T-helper 1 cell treated with Interleukin-12 subunit alpha and Interleukin-12 subunit beta and Interleukin-4 antibody, amounts not matched to agents 30 μg/mL and 1 μg/mL, for 36 hours (primary cell): ENCODE results near the gene LDLRAD1.
"Not testable (repeated sequence)": the region's sequence is repeated elsewhere in the genome, so short reads cannot be mapped to it uniquely, and the experiment has no call there.

Experiments
- H3K27ac Mint-ChIP-seq: one replicate; pipeline ENCODE4 v1.8.0; 2021; ENCODE audit warnings: mild to moderate bottlenecking, mixed read lengths
- H3K27me3 Mint-ChIP-seq: one replicate; pipeline ENCODE4 v1.8.0; 2021; ENCODE audit warnings: low read depth, mixed read lengths
- H3K36me3 Mint-ChIP-seq: one replicate; pipeline ENCODE4 v1.8.0; 2021; ENCODE audit warnings: low read depth, mixed read lengths
- H3K4me1 Mint-ChIP-seq: one replicate; pipeline ENCODE4 v1.8.0; 2021; ENCODE audit warnings: low read depth, mixed read lengths
- H3K4me3 Mint-ChIP-seq: one replicate; pipeline ENCODE4 v1.8.0; 2021; ENCODE audit warnings: mild to moderate bottlenecking, moderate library complexity, mixed read lengths
- H3K9me3 Mint-ChIP-seq: one replicate; pipeline ENCODE4 v1.8.0; 2021; ENCODE audit warnings: mixed read lengths

Gene LDLRAD1

GRCh38 chr1:53986458-53986857 lies 31.5 kb downstream of the LDLRAD1 start:
- H3K4me1 Mint-ChIP-seq = peaks cover 4% of the 10 kb centered on the region
- no peaks in the 10 kb centered on the region for H3K27me3 Mint-ChIP-seq
- no peak overlapping the region for H3K4me3 Mint-ChIP-seq
- H3K27ac Mint-ChIP-seq = no peak overlapping the region
- no peaks in the 10 kb centered on the region for H3K9me3 Mint-ChIP-seq
- H3K36me3 Mint-ChIP-seq = no peaks in the 10 kb centered on the region

DNA sequence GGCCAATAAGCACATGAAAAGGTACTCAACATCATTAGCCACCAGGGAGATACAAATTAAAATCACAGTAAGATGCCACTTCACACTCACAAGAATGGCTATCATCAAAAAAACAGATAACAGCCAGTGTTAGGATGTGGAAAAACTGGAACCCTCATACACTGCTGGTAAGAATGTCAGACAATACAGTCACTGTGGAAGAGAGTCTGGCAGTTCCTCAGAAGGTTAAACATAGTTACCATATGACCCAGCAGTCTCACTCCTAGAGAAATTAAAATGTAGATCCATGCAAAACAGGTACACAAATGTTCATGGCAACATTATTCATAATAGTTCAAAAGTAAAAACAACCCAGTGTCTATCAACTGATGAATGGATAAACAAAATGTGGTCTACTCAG lies 33.3 kb downstream of the LDLRAD1 start:
- H3K27ac Mint-ChIP-seq = no peak overlapping the region
- H3K27me3 Mint-ChIP-seq = no peaks in the 10 kb centered on the region
- no peak overlapping the region for H3K4me3 Mint-ChIP-seq
- peaks cover 4% of the 10 kb centered on the region for H3K4me1 Mint-ChIP-seq
- no peaks in the 10 kb centered on the region for H3K36me3 Mint-ChIP-seq
- H3K9me3 Mint-ChIP-seq = no peaks in the 10 kb centered on the region

- no peaks in the 10 kb centered on the region for H3K27me3 Mint-ChIP-seq
- H3K4me3 Mint-ChIP-seq = no peak overlapping the region
- H3K4me1 Mint-ChIP-seq = peaks cover 4% of the 10 kb centered on the region
- no peak overlapping the region for H3K27ac Mint-ChIP-seq
- no peaks in the 10 kb centered on the region for H3K36me3 Mint-ChIP-seq
- no peaks in the 10 kb centered on the region for H3K9me3 Mint-ChIP-seq
Observed at GRCh38 chr1:53982763-53983104, 35.3 kb downstream of the LDLRAD1 start.

DNA sequence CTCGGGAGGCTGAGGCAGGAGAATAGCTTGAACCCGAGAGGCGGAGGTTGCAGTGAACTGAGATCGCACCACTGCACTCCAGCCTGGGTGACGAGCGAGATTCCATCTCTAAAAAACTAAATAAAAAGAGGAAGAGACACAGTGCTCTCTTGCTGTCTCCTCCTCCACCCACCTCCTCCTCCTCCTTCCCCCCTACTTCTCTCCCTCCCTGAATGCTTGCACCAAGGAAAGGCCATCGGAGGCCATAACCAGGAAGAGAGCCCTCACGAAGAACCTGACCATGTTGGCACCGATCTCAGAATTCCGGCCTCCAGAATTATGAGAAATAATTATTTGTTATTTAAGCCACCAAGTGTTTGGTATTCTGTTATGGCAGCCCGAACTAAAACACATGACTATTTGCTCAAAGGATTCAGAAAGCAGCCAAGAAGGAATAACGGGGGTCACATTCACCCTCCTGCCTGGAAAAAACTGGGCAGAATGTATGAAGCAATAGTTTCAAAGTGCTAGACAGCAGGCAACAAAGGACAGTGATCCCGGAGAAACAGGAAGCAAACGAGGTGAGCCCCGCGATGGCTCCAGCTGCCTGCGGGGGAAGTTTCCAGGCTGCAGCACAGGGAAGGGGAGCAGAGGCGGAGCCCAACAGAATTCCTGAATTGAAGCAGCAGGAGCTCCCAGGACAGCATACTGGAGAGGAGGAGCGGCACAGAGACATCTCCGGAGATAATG lies 35.8 kb downstream of the LDLRAD1 start:
- peaks cover 2% of the 10 kb centered on the region for H3K4me1 Mint-ChIP-seq

GRCh38 chr1:53981220-53981619 lies 36.8 kb downstream of the LDLRAD1 start:
- Mint-ChIP-seq H3K9me3 (no peaks in the 10 kb centered on the region), H3K4me1 (peaks cover 2% of the 10 kb centered on the region), H3K36me3 (no peaks in the 10 kb centered on the region), H3K27ac (no peak overlapping the region), H3K4me3 (no peak overlapping the region), H3K27me3 (no peaks in the 10 kb centered on the region)

More for the DNA sequence above, 35.8 kb downstream of the LDLRAD1 start:
- no peak overlapping the region for H3K27ac Mint-ChIP-seq
- no peak overlapping the region for H3K4me3 Mint-ChIP-seq
- H3K36me3 Mint-ChIP-seq = no peaks in the 10 kb centered on the region
- H3K9me3 Mint-ChIP-seq = no peaks in the 10 kb centered on the region
- H3K27me3 Mint-ChIP-seq = no peaks in the 10 kb centered on the region

DNA sequence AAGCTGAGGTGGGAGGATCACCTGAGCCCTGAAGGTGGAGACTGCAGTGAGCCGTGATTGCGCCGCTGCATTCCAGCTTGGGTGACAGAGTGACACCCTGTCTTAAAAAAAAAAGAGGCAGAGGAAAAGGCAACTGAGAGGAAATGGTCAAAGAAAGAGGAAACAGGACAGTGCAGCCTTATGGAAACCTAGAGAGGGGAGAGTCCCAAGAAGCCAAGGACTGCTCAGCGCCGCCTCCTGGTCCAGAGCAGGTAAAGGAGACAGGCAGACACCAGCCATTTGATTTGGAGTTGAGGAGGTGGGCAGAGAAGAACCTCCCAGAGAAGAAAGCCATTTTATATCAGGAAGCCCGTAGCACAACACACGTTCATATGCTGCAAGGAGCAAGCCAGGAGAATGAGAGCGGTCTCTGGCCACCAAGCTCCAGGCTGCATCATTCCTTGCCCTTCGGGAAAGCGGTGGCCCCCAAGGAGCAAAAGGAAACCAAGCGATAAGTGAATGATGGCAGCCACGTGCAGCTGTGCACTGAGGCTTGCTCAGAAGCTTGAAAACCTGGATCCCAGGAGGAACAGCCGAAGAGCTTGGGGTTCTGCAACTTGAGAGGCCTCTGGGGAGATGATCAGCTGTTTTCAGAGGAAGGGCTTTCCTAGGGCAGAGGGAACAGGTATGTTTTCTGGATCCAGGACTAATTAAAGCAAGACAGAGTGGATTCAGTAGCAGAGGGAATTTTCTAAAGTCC lies 38.1 kb downstream of the LDLRAD1 start:
- Mint-ChIP-seq H3K36me3 (no peaks in the 10 kb centered on the region), H3K27ac (no peak overlapping the region), H3K9me3 (no peaks in the 10 kb centered on the region), H3K27me3 (no peaks in the 10 kb centered on the region), H3K4me1 (peaks cover 2% of the 10 kb centered on the region), H3K4me3 (no peak overlapping the region)

GRCh38 chr1:53975861-53976260 lies 42.1 kb downstream of the LDLRAD1 start:
- Mint-ChIP-seq H3K9me3 (no peaks in the 10 kb centered on the region), H3K36me3 (peaks cover 3% of the 10 kb centered on the region), H3K4me1 (no peaks in the 10 kb centered on the region)

GRCh38 chr1:53971718-53972117 lies 46.3 kb downstream of the LDLRAD1 start:
- Mint-ChIP-seq H3K4me3 (no peak overlapping the region), H3K9me3 (no peaks in the 10 kb centered on the region), H3K27me3 (no peaks in the 10 kb centered on the region), H3K36me3 (peaks cover 18% of the 10 kb centered on the region), H3K4me1 (no peaks in the 10 kb centered on the region), H3K27ac (no peak overlapping the region)

More at GRCh38 chr1:53975861-53976260, 42.1 kb downstream of the LDLRAD1 start:
- no peak overlapping the region for H3K27ac Mint-ChIP-seq
- no peak overlapping the region for H3K4me3 Mint-ChIP-seq
- no peaks in the 10 kb centered on the region for H3K27me3 Mint-ChIP-seq

- not testable (repeated sequence) for H3K4me1 Mint-ChIP-seq, H3K27me3 Mint-ChIP-seq, H3K27ac Mint-ChIP-seq, H3K9me3 Mint-ChIP-seq, H3K4me3 Mint-ChIP-seq
- peaks cover 25% of the 10 kb centered on the region for H3K36me3 Mint-ChIP-seq
Observed at GRCh38 chr1:53969323-53969722, 48.7 kb downstream of the LDLRAD1 start.

DNA sequence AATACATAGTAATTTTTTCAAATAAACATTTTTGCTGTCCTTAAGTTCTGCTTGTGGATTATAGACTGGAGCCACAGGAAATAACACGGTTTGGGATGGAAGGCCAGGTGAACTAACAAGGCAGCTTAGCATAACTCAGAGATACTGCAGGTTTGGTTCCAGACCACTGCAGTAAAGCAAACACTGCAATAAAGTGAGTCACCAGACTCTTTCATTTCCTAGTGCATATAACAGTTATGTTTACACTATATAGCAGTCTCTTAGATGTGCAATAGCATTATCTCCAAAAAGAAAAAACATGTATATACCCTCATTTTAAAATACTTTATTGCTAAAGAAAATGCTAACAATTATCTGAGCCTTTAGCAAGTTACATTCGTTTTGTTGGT lies 49.9 kb downstream of the LDLRAD1 start:
- Mint-ChIP-seq H3K4me1 (no peaks in the 10 kb centered on the region), H3K4me3 (no peak overlapping the region), H3K9me3 (no peaks in the 10 kb centered on the region), H3K27me3 (no peaks in the 10 kb centered on the region), H3K27ac (no peak overlapping the region), H3K36me3 (peaks cover 26% of the 10 kb centered on the region)

- no peaks in the 10 kb centered on the region for H3K27me3 Mint-ChIP-seq
- H3K4me1 Mint-ChIP-seq = no peaks in the 10 kb centered on the region
- H3K4me3 Mint-ChIP-seq = no peak overlapping the region
- no peak overlapping the region for H3K27ac Mint-ChIP-seq
- H3K9me3 Mint-ChIP-seq = no peaks in the 10 kb centered on the region
- H3K36me3 Mint-ChIP-seq = peaks cover 30% of the 10 kb centered on the region
Observed at GRCh38 chr1:53967409-53968124, 50.4 kb downstream of the LDLRAD1 start.

GRCh38 chr1:53966794-53967193 lies 51.2 kb downstream of the LDLRAD1 start:
- H3K4me3 Mint-ChIP-seq = no peak overlapping the region
- no peaks in the 10 kb centered on the region for H3K9me3 Mint-ChIP-seq
- no peaks in the 10 kb centered on the region for H3K27me3 Mint-ChIP-seq
- H3K27ac Mint-ChIP-seq = no peak overlapping the region
- no peaks in the 10 kb centered on the region for H3K4me1 Mint-ChIP-seq
- H3K36me3 Mint-ChIP-seq = peaks cover 32% of the 10 kb centered on the region

- no peaks in the 10 kb centered on the region for H3K4me1 Mint-ChIP-seq
- H3K27ac Mint-ChIP-seq = peak overlapping the region; percentile 16
- H3K4me3 Mint-ChIP-seq = no peak overlapping the region
- H3K9me3 Mint-ChIP-seq = no peaks in the 10 kb centered on the region
- H3K27me3 Mint-ChIP-seq = no peaks in the 10 kb centered on the region
- H3K36me3 Mint-ChIP-seq = peaks cover 29% of the 10 kb centered on the region
Observed at GRCh38 chr1:53964109-53964508, 53.9 kb downstream of the LDLRAD1 start.

- peaks cover 28% of the 10 kb centered on the region for H3K36me3 Mint-ChIP-seq
- no peaks in the 10 kb centered on the region for H3K9me3 Mint-ChIP-seq
- no peaks in the 10 kb centered on the region for H3K27me3 Mint-ChIP-seq
- H3K4me3 Mint-ChIP-seq = no peak overlapping the region
- no peaks in the 10 kb centered on the region for H3K4me1 Mint-ChIP-seq
- no peak overlapping the region for H3K27ac Mint-ChIP-seq
Observed at GRCh38 chr1:53963460-53963859, 54.5 kb downstream of the LDLRAD1 start.

- no peaks in the 10 kb centered on the region for H3K9me3 Mint-ChIP-seq
- H3K27me3 Mint-ChIP-seq = no peaks in the 10 kb centered on the region
- H3K4me3 Mint-ChIP-seq = no peak overlapping the region
- H3K36me3 Mint-ChIP-seq = peaks cover 21% of the 10 kb centered on the region
- H3K4me1 Mint-ChIP-seq = peaks cover under 1% of the 10 kb centered on the region
- no peak overlapping the region for H3K27ac Mint-ChIP-seq
Observed at GRCh38 chr1:53962395-53962794, 55.6 kb downstream of the LDLRAD1 start.
